HG02759 (cell line): ENCODE data around the gene CBY2.
"Not testable (repeated sequence)": the region's sequence is repeated elsewhere in the genome, so short reads cannot be mapped to it uniquely, and the experiment has no call there.

ENCODE experiments used
- ATAC-seq: cut with Tn5 transposase; IDR thresholded peaks from one replicate; pipeline ENCODE4 v1.9.1; 2021; ENCODE audit warnings: mild to moderate bottlenecking, moderate library complexity; ENCODE audit not compliant: unreplicated experiment

The CBY2 gene

GRCh38 chr13:45702088-45702487, at the start of gene CBY2:
TSS of gene CBY2 (plus strand) at chr13:45702320. CDS start at chr13:45702391, 71 bp downstream.
- ATAC-seq: peak; percentile 5

DNA sequence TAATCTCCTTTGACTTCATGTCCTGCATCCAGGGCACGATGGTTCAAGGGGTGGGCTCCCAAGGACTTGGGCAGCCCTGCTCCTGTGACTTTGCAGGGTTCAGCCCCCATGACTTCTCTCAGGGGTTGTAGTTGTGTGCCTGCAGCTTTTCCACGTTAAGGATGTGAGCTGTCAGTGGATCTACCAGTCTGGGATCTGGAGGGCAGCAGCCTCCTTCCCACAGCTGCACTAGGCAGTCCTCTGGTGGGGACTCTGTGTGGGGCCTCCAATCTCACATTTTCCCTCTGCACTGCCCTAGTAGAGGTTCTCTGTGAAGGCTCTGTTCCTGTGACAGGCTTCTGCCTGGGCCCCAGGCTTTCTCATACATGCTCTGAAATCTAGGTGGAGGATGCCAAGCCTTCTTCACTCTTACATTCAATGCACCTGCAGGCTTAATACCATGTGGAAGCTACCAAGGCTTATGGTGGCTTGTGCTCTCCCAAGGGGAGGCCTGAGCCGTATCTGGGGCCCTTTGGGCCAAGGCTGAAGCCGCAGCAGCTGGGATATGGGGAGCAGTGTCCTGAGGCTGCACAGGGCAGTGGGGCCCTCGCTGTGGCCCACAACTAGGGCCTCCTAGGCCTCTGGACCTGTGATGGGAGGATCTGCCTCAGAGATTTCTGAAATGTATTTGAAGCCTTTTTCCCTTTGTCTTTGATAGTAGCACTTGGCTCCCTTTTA, 47.3 kb upstream of the CBY2 start:
- no peak for ATAC-seq

GRCh38 chr13:45658586-45659235, 43.4 kb upstream of the CBY2 start:
- ATAC-seq: no peak

GRCh38 chr13:45659536-45659935, 42.6 kb upstream of the CBY2 start:
- ATAC-seq: no peak

GRCh38 chr13:45660458-45660857, 41.7 kb upstream of the CBY2 start:
- ATAC-seq: not testable (repeated sequence)

DNA sequence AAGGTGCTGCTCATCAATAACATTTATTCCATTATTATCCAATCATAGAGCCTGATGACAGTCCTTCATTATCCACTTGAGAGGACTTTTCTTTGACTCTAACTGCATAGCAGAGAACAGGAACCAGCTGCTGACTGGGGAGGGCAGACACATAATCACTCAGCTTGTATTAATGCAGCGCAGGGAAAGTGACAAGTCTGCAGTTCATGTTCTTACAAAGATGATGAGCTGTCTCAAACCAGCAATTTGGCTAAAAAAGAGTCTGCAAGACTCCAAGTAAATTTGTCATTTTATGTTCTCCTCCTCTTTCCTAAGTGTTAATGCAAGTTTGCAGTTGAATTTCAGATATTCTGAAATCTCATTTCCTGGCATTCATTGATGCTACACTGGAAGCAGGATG, 40.0 kb upstream of the CBY2 start:
- no peak for ATAC-seq

DNA sequence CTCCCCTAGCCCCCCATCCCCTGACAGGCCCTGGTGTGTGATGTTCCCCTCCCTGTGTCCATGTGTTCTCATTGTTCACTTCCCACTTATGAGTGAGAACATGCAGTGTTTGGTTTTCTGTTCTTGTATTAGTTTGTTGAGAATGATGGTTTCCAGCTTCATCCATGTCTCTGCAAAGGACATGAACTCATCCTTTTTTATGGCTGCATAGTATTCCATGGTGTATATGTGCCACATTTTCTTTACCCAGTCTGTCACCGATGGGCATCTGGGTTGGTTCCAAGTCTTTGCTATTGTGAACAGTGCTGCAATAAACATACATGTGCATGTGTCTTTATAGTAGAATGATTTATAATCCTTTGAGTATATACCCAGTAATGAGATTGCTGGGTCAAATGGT, 39.2 kb upstream of the CBY2 start:
- not testable (repeated sequence) for ATAC-seq

GRCh38 chr13:45669626-45670025, 32.5 kb upstream of the CBY2 start:
- not testable (repeated sequence) for ATAC-seq

GRCh38 chr13:45670189-45670885, 31.8 kb upstream of the CBY2 start:
- no peak for ATAC-seq

- no peak for ATAC-seq
These were observed 27.2 kb upstream of the CBY2 start for GRCh38 chr13:45674908-45675307.

- no peak for ATAC-seq
These were observed 23.8 kb upstream of the CBY2 start for GRCh38 chr13:45678282-45678681.

GRCh38 chr13:45681113-45681512, 21.0 kb upstream of the CBY2 start:
- no peak for ATAC-seq

GRCh38 chr13:45682494-45683008, 19.6 kb upstream of the CBY2 start:
- ATAC-seq: no peak

GRCh38 chr13:45683701-45684100, 18.4 kb upstream of the CBY2 start:
- no peak for ATAC-seq

DNA sequence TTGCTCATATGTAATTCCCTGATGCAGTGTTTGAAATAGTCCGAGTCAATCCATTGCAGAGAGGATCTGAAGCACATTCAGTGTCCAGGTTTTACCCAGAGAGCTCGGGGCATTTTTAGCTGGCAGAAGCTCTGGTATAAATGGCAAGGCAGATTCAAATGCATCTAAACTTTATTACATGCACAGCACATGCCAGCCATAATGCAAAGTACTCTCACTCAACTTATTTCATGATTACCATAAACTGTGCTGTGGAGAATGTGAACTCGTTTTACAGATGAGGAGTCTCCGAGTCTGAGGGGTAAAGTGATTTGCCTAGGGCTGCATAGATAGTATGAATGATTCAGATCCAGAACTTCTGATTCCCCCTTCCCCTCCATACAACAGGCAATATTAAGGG, 13.5 kb upstream of the CBY2 start:
- ATAC-seq: no peak

DNA sequence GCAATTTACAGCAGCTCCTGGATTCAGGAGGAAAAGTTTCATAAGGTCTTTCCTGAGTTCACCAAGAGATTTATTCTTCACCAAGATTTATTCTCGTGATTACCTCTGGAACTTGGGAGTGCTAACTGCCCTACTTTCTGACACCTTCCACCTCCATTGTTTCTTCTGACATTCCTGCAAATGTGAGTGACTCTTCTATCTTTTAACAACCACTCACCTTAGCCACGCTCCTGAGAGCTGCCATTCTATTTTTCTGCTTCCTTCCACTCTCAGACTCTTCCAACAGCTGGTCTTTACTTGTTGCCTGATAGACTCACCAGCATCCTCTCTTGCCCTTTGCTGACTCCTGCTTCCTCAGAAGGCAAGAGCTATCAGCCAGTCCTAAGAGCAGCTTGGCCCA, 11.5 kb upstream of the CBY2 start:
- no peak for ATAC-seq

DNA sequence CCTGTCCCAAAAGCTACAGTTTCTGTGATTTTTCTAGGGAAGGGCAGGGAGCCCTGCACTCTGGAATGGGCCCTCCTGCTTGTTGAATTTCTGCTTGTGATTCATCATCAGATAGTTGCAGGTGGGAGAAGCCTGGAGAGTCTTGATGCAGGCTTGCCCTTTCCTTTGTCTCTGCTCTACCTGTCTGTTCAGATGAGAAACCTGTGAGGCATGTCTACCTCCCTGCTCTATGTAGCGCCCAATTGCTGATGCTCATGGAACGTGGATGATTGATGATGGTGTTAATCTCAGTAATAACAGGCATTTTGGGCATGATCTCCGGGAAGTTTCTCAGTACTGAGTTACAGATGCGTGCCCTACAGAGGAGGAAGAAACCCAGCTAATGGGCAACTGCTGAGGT, 10.9 kb upstream of the CBY2 start:
- ATAC-seq: no peak

GRCh38 chr13:45691667-45692066, 10.5 kb upstream of the CBY2 start:
- ATAC-seq: no peak

GRCh38 chr13:45695198-45695730, 6.9 kb upstream of the CBY2 start:
- ATAC-seq: peak; percentile 63

DNA sequence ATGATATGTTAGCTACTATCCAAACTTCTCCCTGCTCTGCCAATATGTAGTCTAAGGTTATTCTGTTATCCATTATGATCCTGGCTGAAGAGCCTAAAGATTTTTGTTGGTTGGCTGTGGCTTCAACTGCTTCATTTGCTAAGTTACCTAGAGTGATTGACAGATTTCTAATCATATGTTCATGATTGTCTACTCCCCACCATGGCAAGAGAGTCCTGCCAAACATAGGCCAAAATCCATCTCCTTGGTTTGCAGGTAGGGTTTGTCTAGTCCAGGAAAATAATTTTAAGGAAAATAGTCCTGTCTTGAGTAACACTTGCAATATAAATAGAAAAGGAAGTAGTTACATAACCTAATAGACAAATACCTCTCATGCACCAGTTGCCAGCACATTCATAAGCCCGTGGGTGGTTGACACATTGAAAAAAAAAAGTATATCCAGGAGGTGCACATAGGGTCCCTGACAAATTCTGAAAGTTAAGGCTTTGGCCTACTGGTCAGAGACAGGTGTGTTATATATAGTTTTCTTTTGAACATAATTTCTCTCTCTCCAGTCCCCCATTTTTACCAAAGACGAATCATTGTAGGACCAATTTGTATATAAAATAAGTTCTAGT, 5.4 kb upstream of the CBY2 start:
- ATAC-seq: peak; percentile 52
